ENCODE measurements around the gene NGLY1. TPM values are rescaled to one million over a fixed set of nuclear protein-coding genes. Genes with fewer than 3 reads are reported as not detected.

Gene NGLY1
- total and polyA plus RNA-seq, 2 donors from 2014 or later, result 22.6 to 32.0 TPM

- no peak overlapping the region for H3K27ac ChIP-seq (ENCODE audit: low read depth in 2 of 2, low read length in 2 of 2)
- FAIRE-seq (no peak), DNase-seq (no peak)
- no peak overlapping the region for H3K9ac ChIP-seq (ENCODE audit: low read length in 3 of 3)
- intact Hi-C loops (cut with DNase I), result no loop called here
- no peaks in the 10 kb centered on the region for H3K9me3 ChIP-seq (ENCODE audit: control insufficient read depth in 2 of 3, insufficient read depth in 1 of 3, low read length in 3 of 3)
- TF ChIP-seq, protein P1, sequence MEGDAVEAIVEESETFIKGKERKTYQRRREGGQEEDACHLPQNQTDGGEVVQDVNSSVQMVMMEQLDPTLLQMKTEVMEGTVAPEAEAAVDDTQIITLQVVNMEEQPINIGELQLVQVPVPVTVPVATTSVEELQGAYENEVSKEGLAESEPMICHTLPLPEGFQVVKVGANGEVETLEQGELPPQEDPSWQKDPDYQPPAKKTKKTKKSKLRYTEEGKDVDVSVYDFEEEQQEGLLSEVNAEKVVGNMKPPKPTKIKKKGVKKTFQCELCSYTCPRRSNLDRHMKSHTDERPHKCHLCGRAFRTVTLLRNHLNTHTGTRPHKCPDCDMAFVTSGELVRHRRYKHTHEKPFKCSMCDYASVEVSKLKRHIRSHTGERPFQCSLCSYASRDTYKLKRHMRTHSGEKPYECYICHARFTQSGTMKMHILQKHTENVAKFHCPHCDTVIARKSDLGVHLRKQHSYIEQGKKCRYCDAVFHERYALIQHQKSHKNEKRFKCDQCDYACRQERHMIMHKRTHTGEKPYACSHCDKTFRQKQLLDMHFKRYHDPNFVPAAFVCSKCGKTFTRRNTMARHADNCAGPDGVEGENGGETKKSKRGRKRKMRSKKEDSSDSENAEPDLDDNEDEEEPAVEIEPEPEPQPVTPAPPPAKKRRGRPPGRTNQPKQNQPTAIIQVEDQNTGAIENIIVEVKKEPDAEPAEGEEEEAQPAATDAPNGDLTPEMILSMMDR (IDR thresholded peaks at IDR 0.05; ENCODE audit: borderline replicate concordance, extremely low read depth, insufficient read depth), result no peak
- H3K27me3 ChIP-seq (ENCODE audit: control insufficient read depth, insufficient read depth, low read length), result no peaks in the 10 kb centered on the region
- peaks cover 0 to 5% (median 2%) of the 10 kb centered on the region in 3 donors for H3K36me3 ChIP-seq (ENCODE audit: control insufficient read depth in 2 of 3, insufficient read depth in 3 of 3, low read length in 3 of 3)
- H3K4me3 ChIP-seq (ENCODE audit: low read length in 3 of 3), result no peak overlapping the region
- H3K4me1 ChIP-seq (ENCODE audit: control insufficient read depth in 2 of 3, insufficient read depth in 2 of 3, low read depth in 1 of 3, low read length in 3 of 3), result no peaks in the 10 kb centered on the region
Observed at GRCh38 chr3:25724948-25725645, 58.1 kb downstream of the NGLY1 start.

- intact Hi-C loops (cut with DNase I), result no loop called here
- FAIRE-seq, result no peak
- Histone ChIP-seq H3K27me3 (ENCODE audit: control insufficient read depth, insufficient read depth, low read length) (no peaks in the 10 kb centered on the region), H3K36me3 (ENCODE audit: control insufficient read depth in 2 of 3, insufficient read depth in 3 of 3, low read length in 3 of 3) (peaks cover 0 to 5% (median 2%) of the 10 kb centered on the region in 3 donors), H3K9ac (ENCODE audit: low read length in 3 of 3) (no peak overlapping the region), H3K9me3 (ENCODE audit: control insufficient read depth in 2 of 3, insufficient read depth in 1 of 3, low read length in 3 of 3) (no peaks in the 10 kb centered on the region), H3K27ac (ENCODE audit: low read depth in 2 of 2, low read length in 2 of 2) (no peak overlapping the region), H3K4me3 (ENCODE audit: low read length in 3 of 3) (no peak overlapping the region), H3K4me1 (ENCODE audit: control insufficient read depth in 2 of 3, insufficient read depth in 2 of 3, low read depth in 1 of 3, low read length in 3 of 3) (no peaks in the 10 kb centered on the region)
- no peak for DNase-seq
- TF ChIP-seq, protein P1 (IDR thresholded peaks at IDR 0.05; ENCODE audit: borderline replicate concordance, extremely low read depth, insufficient read depth), result no peak
Observed at GRCh38 chr3:25723802-25724201, 59.4 kb downstream of the NGLY1 start.

- H3K27me3 ChIP-seq (ENCODE audit: control insufficient read depth, insufficient read depth, low read length), result no peaks in the 10 kb centered on the region
- FAIRE-seq, result no peak
- no peak overlapping the region for H3K4me3 ChIP-seq (ENCODE audit: low read length in 3 of 3)
Observed at GRCh38 chr3:25719321-25719720, 63.9 kb downstream of the NGLY1 start.

More at GRCh38 chr3:25719321-25719720, 63.9 kb downstream of the NGLY1 start:
- Histone ChIP-seq H3K9ac (ENCODE audit: low read length in 3 of 3) (no peak overlapping the region), H3K4me1 (ENCODE audit: control insufficient read depth in 2 of 3, insufficient read depth in 2 of 3, low read depth in 1 of 3, low read length in 3 of 3) (no peaks in the 10 kb centered on the region), H3K9me3 (ENCODE audit: control insufficient read depth in 2 of 3, insufficient read depth in 1 of 3, low read length in 3 of 3) (no peaks in the 10 kb centered on the region), H3K36me3 (ENCODE audit: control insufficient read depth in 2 of 3, insufficient read depth in 3 of 3, low read length in 3 of 3) (no peaks in the 10 kb centered on the region), H3K27ac (ENCODE audit: low read depth in 2 of 2, low read length in 2 of 2) (no peak overlapping the region)
- DNase-seq, result no peak
- intact Hi-C loops (cut with DNase I), result no loop called here
- TF ChIP-seq, protein P1 (IDR thresholded peaks at IDR 0.05; ENCODE audit: borderline replicate concordance, extremely low read depth, insufficient read depth), result no peak
